Activated T-helper 1 cell treated with anti-CD3 and anti-CD28 coated beads, Interleukin-12 subunit alpha, Interleukin-12 subunit beta, Interleukin-2, Interleukin-4 antibody, amounts not matched to agents 30 ng/mL and 10 ng/mL and 1 ng/mL, durations not matched to agents 14 hours and 24 hours and 36 hours (primary cell): ENCODE measurements around the gene ABCB9. TPM values are rescaled to one million over a fixed set of nuclear protein-coding genes. Genes with fewer than 3 reads are reported as not detected.
"Not testable (repeated sequence)": the region's sequence is repeated elsewhere in the genome, so short reads cannot be mapped to it uniquely, and the experiment has no call there.

ENCODE experiments used
- DNase-seq: peaks from one replicate; pipeline ENCODE4 v3.0.0; 2021; ENCODE audit warnings: low spot score
- H3K27ac Mint-ChIP-seq: one replicate; pipeline ENCODE4 v1.8.0; 2021; ENCODE audit warnings: mild to moderate bottlenecking, mixed read lengths
- H3K27me3 Mint-ChIP-seq: one replicate; pipeline ENCODE4 v1.8.0; 2022; ENCODE audit warnings: mild to moderate bottlenecking, moderate library complexity, mixed read lengths; ENCODE audit not compliant: insufficient read depth
- H3K36me3 Mint-ChIP-seq: one replicate; pipeline ENCODE4 v1.8.0; 2021; ENCODE audit warnings: low read depth, mixed read lengths
- H3K4me1 Mint-ChIP-seq: one replicate; pipeline ENCODE4 v1.8.0; 2021; ENCODE audit warnings: low read depth, mixed read lengths
- H3K4me3 Mint-ChIP-seq: one replicate; pipeline ENCODE4 v1.8.0; 2021; ENCODE audit warnings: mild to moderate bottlenecking, moderate library complexity, mixed read lengths
- H3K9me3 Mint-ChIP-seq: one replicate; pipeline ENCODE4 v1.8.0; 2021; ENCODE audit warnings: mixed read lengths
- intact Hi-C: fragments of 100-400 bp; cut with micrococcal nuclease; formaldehyde crosslinking; loops from one replicate; pipeline ENCODE4 v1.15.1; 2024
- total RNA-seq: library from RNA; stranded (reverse); gene quantifications from 2 replicates; pipeline ENCODE4 v1.2.3, GENCODE V29; 2022

The ABCB9 gene
- 3.8 and 4.4 TPM in 2 replicates for total RNA-seq

GRCh38 chr12:122965851-122966742, at the start of gene ABCB9:
ABCB9 (minus strand) TSS chr12:122966463; CDS start chr12:122960235, 6,228 bp downstream.
- intact Hi-C loops, result loop anchor here (1.0 to 10.0 kb wide), 5 partner anchors 8 to 439 kb away; partner anchors contain the start of genes KNTC1, RSRC2 and SBNO1
- H3K27ac Mint-ChIP-seq, result no peak within 1 kb of the TSS

GRCh38 chr12:123014473-123014872, 48.2 kb upstream of the ABCB9 start:
- H3K27me3 Mint-ChIP-seq, H3K4me3 Mint-ChIP-seq, H3K9me3 Mint-ChIP-seq, H3K27ac Mint-ChIP-seq, H3K4me1 Mint-ChIP-seq, DNase-seq, intact Hi-C loops, H3K36me3 Mint-ChIP-seq: not testable (repeated sequence)

More at GRCh38 chr12:122965851-122966742, at the start of gene ABCB9:
- peak; percentile 84 for DNase-seq
- H3K36me3 Mint-ChIP-seq, result no peaks in the 10 kb centered on the region
- peaks cover 12% of the 10 kb centered on the region for H3K4me1 Mint-ChIP-seq
- H3K27me3 Mint-ChIP-seq, result peaks cover 16% of the 10 kb centered on the region
- H3K4me3 Mint-ChIP-seq, result peak within 1 kb of the TSS; percentile 37
- no peaks in the 10 kb centered on the region for H3K9me3 Mint-ChIP-seq

- no peaks in the 10 kb centered on the region for H3K9me3 Mint-ChIP-seq
- H3K27me3 Mint-ChIP-seq, result peaks cover 4% of the 10 kb centered on the region
- intact Hi-C loops, result no loop called here
- no peaks in the 10 kb centered on the region for H3K4me1 Mint-ChIP-seq
- no peak overlapping the region for H3K27ac Mint-ChIP-seq
- no peak overlapping the region for H3K4me3 Mint-ChIP-seq
- peaks cover 2% of the 10 kb centered on the region for H3K36me3 Mint-ChIP-seq
- no peak for DNase-seq
These were observed 47.2 kb upstream of the ABCB9 start for GRCh38 chr12:123013185-123014095.

GRCh38 chr12:123011701-123012100, 45.4 kb upstream of the ABCB9 start:
- Mint-ChIP-seq H3K27me3 (peaks cover 4% of the 10 kb centered on the region), H3K9me3 (no peaks in the 10 kb centered on the region)

GRCh38 chr12:123010681-123011080, 44.4 kb upstream of the ABCB9 start:
- intact Hi-C loops, result no loop called here
- Mint-ChIP-seq H3K27me3 (peaks cover 4% of the 10 kb centered on the region), H3K4me1 (no peaks in the 10 kb centered on the region), H3K9me3 (no peaks in the 10 kb centered on the region), H3K4me3 (no peak overlapping the region), H3K27ac (no peak overlapping the region), H3K36me3 (peaks cover 2% of the 10 kb centered on the region)
- no peak for DNase-seq

More at GRCh38 chr12:123011701-123012100, 45.4 kb upstream of the ABCB9 start:
- Mint-ChIP-seq H3K36me3 (peaks cover 2% of the 10 kb centered on the region), H3K27ac (no peak overlapping the region), H3K4me1 (no peaks in the 10 kb centered on the region), H3K4me3 (no peak overlapping the region)
- DNase-seq, result no peak
- intact Hi-C loops, result no loop called here

GRCh38 chr12:123010110-123010509, 43.8 kb upstream of the ABCB9 start:
- H3K27me3 Mint-ChIP-seq, result peaks cover 3% of the 10 kb centered on the region
- H3K9me3 Mint-ChIP-seq, result no peaks in the 10 kb centered on the region
- H3K4me1 Mint-ChIP-seq, result no peaks in the 10 kb centered on the region
- no peak overlapping the region for H3K4me3 Mint-ChIP-seq
- DNase-seq, result no peak
- H3K36me3 Mint-ChIP-seq, result peaks cover 2% of the 10 kb centered on the region
- no peak overlapping the region for H3K27ac Mint-ChIP-seq
- intact Hi-C loops, result no loop called here

GRCh38 chr12:123006977-123007376, 40.7 kb upstream of the ABCB9 start:
- Mint-ChIP-seq H3K27ac (no peak overlapping the region), H3K27me3 (no peaks in the 10 kb centered on the region), H3K4me3 (no peak overlapping the region), H3K4me1 (no peaks in the 10 kb centered on the region), H3K9me3 (no peaks in the 10 kb centered on the region), H3K36me3 (peaks cover 4% of the 10 kb centered on the region)
- intact Hi-C loops, result no loop called here
- no peak for DNase-seq

- H3K9me3 Mint-ChIP-seq, result no peaks in the 10 kb centered on the region
These were observed 38.9 kb upstream of the ABCB9 start for GRCh38 chr12:123005081-123005626.

GRCh38 chr12:123004287-123004686, 38.0 kb upstream of the ABCB9 start:
- no peak for DNase-seq
- intact Hi-C loops, result no loop called here
- Mint-ChIP-seq H3K36me3 (peaks cover 3% of the 10 kb centered on the region), H3K27ac (no peak overlapping the region), H3K4me1 (no peaks in the 10 kb centered on the region), H3K27me3 (no peaks in the 10 kb centered on the region), H3K9me3 (no peaks in the 10 kb centered on the region), H3K4me3 (no peak overlapping the region)

More at GRCh38 chr12:123005081-123005626, 38.9 kb upstream of the ABCB9 start:
- intact Hi-C loops, result no loop called here
- Mint-ChIP-seq H3K36me3 (peaks cover 3% of the 10 kb centered on the region), H3K4me1 (no peaks in the 10 kb centered on the region), H3K4me3 (no peak overlapping the region), H3K27me3 (no peaks in the 10 kb centered on the region), H3K27ac (no peak overlapping the region)
- no peak for DNase-seq

- no peak overlapping the region for H3K27ac Mint-ChIP-seq
These were observed 37.0 kb upstream of the ABCB9 start for GRCh38 chr12:123003257-123003656.

GRCh38 chr12:123001464-123001863, 35.2 kb upstream of the ABCB9 start:
- no peak overlapping the region for H3K27ac Mint-ChIP-seq
- no peak for DNase-seq
- intact Hi-C loops, result no loop called here
- H3K36me3 Mint-ChIP-seq, result peaks cover 3% of the 10 kb centered on the region
- H3K9me3 Mint-ChIP-seq, result no peaks in the 10 kb centered on the region
- H3K4me3 Mint-ChIP-seq, result no peak overlapping the region
- H3K4me1 Mint-ChIP-seq, result no peaks in the 10 kb centered on the region
- no peaks in the 10 kb centered on the region for H3K27me3 Mint-ChIP-seq

More at GRCh38 chr12:123003257-123003656, 37.0 kb upstream of the ABCB9 start:
- H3K27me3 Mint-ChIP-seq, result no peaks in the 10 kb centered on the region
- DNase-seq, result no peak
- H3K36me3 Mint-ChIP-seq, result peaks cover 3% of the 10 kb centered on the region
- no peak overlapping the region for H3K4me3 Mint-ChIP-seq
- H3K4me1 Mint-ChIP-seq, result no peaks in the 10 kb centered on the region
- H3K9me3 Mint-ChIP-seq, result no peaks in the 10 kb centered on the region
- intact Hi-C loops, result no loop called here

GRCh38 chr12:123000578-123000977, 34.3 kb upstream of the ABCB9 start:
- Mint-ChIP-seq H3K27ac (no peak overlapping the region), H3K4me3 (no peak overlapping the region), H3K9me3 (no peaks in the 10 kb centered on the region), H3K4me1 (no peaks in the 10 kb centered on the region), H3K27me3 (no peaks in the 10 kb centered on the region), H3K36me3 (peaks cover 3% of the 10 kb centered on the region)
- intact Hi-C loops, result no loop called here
- DNase-seq, result no peak
